SK-N-MC (cell line): Measurements from ENCODE around the gene DAD1.

ENCODE experiments used
- DNase-seq: peaks from one replicate; pipeline ENCODE4 v3.0.0-alpha.2; 2011; ENCODE audit warnings: low read depth, low spot score
- H3K27ac ChIP-seq: fragments of 200-600 bp; sonication (generic); 2 replicates; pipeline ENCODE4 v1.5.1; 2016; ENCODE audit warnings: mixed run types
- H3K36me3 ChIP-seq: fragments of 200-600 bp; sonication (generic); 2 replicates; pipeline ENCODE4 v1.6.1; 2017; ENCODE audit warnings: antibody characterized with exemption, low read length, mixed read lengths; ENCODE audit not compliant: insufficient read depth
- H3K4me3 ChIP-seq: fragments of 200-600 bp; sonication (generic); 2 replicates; pipeline ENCODE4 v1.5.1; 2016
- H3K9ac ChIP-seq: fragments of 200-600 bp; sonication (generic); 2 replicates; pipeline ENCODE4 v1.8.0; 2017; ENCODE audit warnings: mixed run types, mixed read lengths; ENCODE audit not compliant: insufficient read length
- H3K9me3 ChIP-seq: fragments of 200-600 bp; sonication (generic); 2 replicates; pipeline ENCODE4 v1.6.1; 2017; ENCODE audit warnings: low read depth, mild to moderate bottlenecking, antibody characterized with exemption, low read length, moderate library complexity, mixed read lengths
- EZH2 ChIP-seq: fragments of 200-600 bp; sonication (generic); IDR thresholded peaks from one replicate; pipeline ENCODE4 v1.6.1; 2017; ENCODE audit warnings: antibody characterized with exemption
- FOXP2 ChIP-seq: optimal IDR thresholded peaks from 2 replicates; pipeline ENCODE3; 2011; ENCODE audit warnings: mild to moderate bottlenecking, moderate library complexity; ENCODE audit not compliant: insufficient read depth; ENCODE audit errors: extremely low read length, control extremely low read depth
- POLR2AphosphoS5 ChIP-seq: IDR thresholded peaks from 2 replicates; pipeline ENCODE4 v1.6.1; 2012; ENCODE audit warnings: mild to moderate bottlenecking, low read depth, low read length, borderline replicate concordance

The DAD1 gene

GRCh38 chr14:22583994-22584393, 5.0 kb downstream of the DAD1 start:
- Histone ChIP-seq H3K4me3 (no peak overlapping the region), H3K9me3 (no peaks in the 10 kb centered on the region), H3K9ac (no peak overlapping the region), H3K27ac (no peak overlapping the region), H3K36me3 (peaks cover 19% of the 10 kb centered on the region)
- no peak for DNase-seq
- no peak for TF ChIP-seq POLR2AphosphoS5
- no peak for TF ChIP-seq EZH2
- TF ChIP-seq FOXP2: no peak

- Histone ChIP-seq H3K27ac (no peak overlapping the region), H3K4me3 (no peak overlapping the region), H3K36me3 (peaks cover 8% of the 10 kb centered on the region), H3K9me3 (no peaks in the 10 kb centered on the region), H3K9ac (no peak overlapping the region)
- TF ChIP-seq FOXP2 (no peak), POLR2AphosphoS5 (no peak), EZH2 (no peak)
- DNase-seq: no peak
Measured at GRCh38 chr14:22580625-22581024, 8.4 kb downstream of the DAD1 start.

GRCh38 chr14:22579881-22580280, 9.1 kb downstream of the DAD1 start:
- DNase-seq: no peak
- H3K9me3 ChIP-seq: no peaks in the 10 kb centered on the region
- TF ChIP-seq POLR2AphosphoS5 (no peak), FOXP2 (no peak), EZH2 (no peak)
- H3K27ac ChIP-seq: no peak overlapping the region
- H3K36me3 ChIP-seq: peaks cover 10% of the 10 kb centered on the region
- H3K4me3 ChIP-seq: no peak overlapping the region
- no peak overlapping the region for H3K9ac ChIP-seq

GRCh38 chr14:22579236-22579635, 9.8 kb downstream of the DAD1 start:
- Histone ChIP-seq H3K9ac (no peak overlapping the region), H3K4me3 (no peak overlapping the region), H3K36me3 (peaks cover 17% of the 10 kb centered on the region), H3K9me3 (no peaks in the 10 kb centered on the region), H3K27ac (no peak overlapping the region)
- no peak for TF ChIP-seq POLR2AphosphoS5
- no peak for TF ChIP-seq FOXP2
- TF ChIP-seq EZH2: no peak
- DNase-seq: no peak

- no peak overlapping the region for H3K4me3 ChIP-seq
- TF ChIP-seq FOXP2 (no peak), POLR2AphosphoS5 (no peak), EZH2 (no peak)
- no peak overlapping the region for H3K27ac ChIP-seq
- H3K9ac ChIP-seq: no peak overlapping the region
- no peak for DNase-seq
- peaks cover 34% of the 10 kb centered on the region for H3K36me3 ChIP-seq
- H3K9me3 ChIP-seq: no peaks in the 10 kb centered on the region
Measured at GRCh38 chr14:22577334-22577908, 11.6 kb downstream of the DAD1 start.

GRCh38 chr14:22573804-22574203, 15.2 kb downstream of the DAD1 start:
- H3K9me3 ChIP-seq: no peaks in the 10 kb centered on the region
- H3K9ac ChIP-seq: no peak overlapping the region
- peaks cover 57% of the 10 kb centered on the region for H3K36me3 ChIP-seq
- no peak for DNase-seq
- no peak overlapping the region for H3K27ac ChIP-seq
- TF ChIP-seq EZH2 (no peak), FOXP2 (no peak), POLR2AphosphoS5 (no peak)
- H3K4me3 ChIP-seq: no peak overlapping the region

GRCh38 chr14:22572562-22573058, 16.4 kb downstream of the DAD1 start:
- Histone ChIP-seq H3K9me3 (no peaks in the 10 kb centered on the region), H3K36me3 (peaks cover 68% of the 10 kb centered on the region), H3K27ac (0 out of 2 replicates have a peak overlapping the region, but pooled peaks have one; percentile 1), H3K9ac (no peak overlapping the region), H3K4me3 (no peak overlapping the region)
- DNase-seq: no peak
- TF ChIP-seq EZH2 (no peak), POLR2AphosphoS5 (no peak), FOXP2 (no peak)

- H3K9me3 ChIP-seq: no peaks in the 10 kb centered on the region
- TF ChIP-seq EZH2: no peak
- no peak for TF ChIP-seq FOXP2
- TF ChIP-seq POLR2AphosphoS5: no peak
- H3K36me3 ChIP-seq: peaks cover 89% of the 10 kb centered on the region
- peak overlapping the region; percentile 82 for H3K27ac ChIP-seq
- DNase-seq: peak; percentile 79
- no peak overlapping the region for H3K9ac ChIP-seq
- H3K4me3 ChIP-seq: no peak overlapping the region
Measured at GRCh38 chr14:22570132-22570949, 18.7 kb downstream of the DAD1 start.
